ENCODE measurements around the gene NCBP3.

The NCBP3 gene

GRCh38 chr17:3777366-3778120, 68.5 kb downstream of the NCBP3 start:
- no peaks in the 10 kb centered on the region for H3K27me3 ChIP-seq (ENCODE audit: control insufficient read depth in 2 of 2, insufficient read depth in 2 of 2, low read length in 2 of 2)
- H3K4me1 ChIP-seq (ENCODE audit: control insufficient read depth in 2 of 2, insufficient read depth in 2 of 2, low read length in 2 of 2): no peaks in the 10 kb centered on the region
- no peak overlapping the region for H3K27ac ChIP-seq (ENCODE audit: low read depth in 2 of 2, low read length in 2 of 2)
- no peaks in the 10 kb centered on the region for H3K36me3 ChIP-seq (ENCODE audit: control insufficient read depth in 2 of 2, insufficient read depth in 2 of 2, low read length in 2 of 2)
- H3K9ac ChIP-seq (ENCODE audit: low read depth in 1 of 2, low read length in 2 of 2): no peak overlapping the region
- no peak overlapping the region for H3K4me3 ChIP-seq (ENCODE audit: low read length in 2 of 2)
- no peaks in the 10 kb centered on the region for H3K9me3 ChIP-seq (ENCODE audit: control insufficient read depth in 2 of 2, low read length in 2 of 2)

- Histone ChIP-seq H3K4me3 (ENCODE audit: low read length in 2 of 2) (no peak overlapping the region), H3K9me3 (ENCODE audit: control insufficient read depth in 2 of 2, low read length in 2 of 2) (no peaks in the 10 kb centered on the region), H3K9ac (ENCODE audit: low read depth in 1 of 2, low read length in 2 of 2) (no peak overlapping the region), H3K27ac (ENCODE audit: low read depth in 2 of 2, low read length in 2 of 2) (no peak overlapping the region), H3K4me1 (ENCODE audit: control insufficient read depth in 2 of 2, insufficient read depth in 2 of 2, low read length in 2 of 2) (no peaks in the 10 kb centered on the region), H3K27me3 (ENCODE audit: control insufficient read depth in 2 of 2, insufficient read depth in 2 of 2, low read length in 2 of 2) (no peaks in the 10 kb centered on the region), H3K36me3 (ENCODE audit: control insufficient read depth in 2 of 2, insufficient read depth in 2 of 2, low read length in 2 of 2) (no peaks in the 10 kb centered on the region)
These were observed 72.1 kb downstream of the NCBP3 start for GRCh38 chr17:3773966-3774365.

- H3K4me1 ChIP-seq (ENCODE audit: control insufficient read depth in 2 of 2, insufficient read depth in 2 of 2, low read length in 2 of 2): no peaks in the 10 kb centered on the region
- no peaks in the 10 kb centered on the region for H3K9me3 ChIP-seq (ENCODE audit: control insufficient read depth in 2 of 2, low read length in 2 of 2)
- no peaks in the 10 kb centered on the region for H3K27me3 ChIP-seq (ENCODE audit: control insufficient read depth in 2 of 2, insufficient read depth in 2 of 2, low read length in 2 of 2)
- H3K36me3 ChIP-seq (ENCODE audit: control insufficient read depth in 2 of 2, insufficient read depth in 2 of 2, low read length in 2 of 2): no peaks in the 10 kb centered on the region
- no peak overlapping the region for H3K9ac ChIP-seq (ENCODE audit: low read depth in 1 of 2, low read length in 2 of 2)
- H3K27ac ChIP-seq (ENCODE audit: low read depth in 2 of 2, low read length in 2 of 2): no peak overlapping the region
- no peak overlapping the region for H3K4me3 ChIP-seq (ENCODE audit: low read length in 2 of 2)
These were observed 72.5 kb downstream of the NCBP3 start for GRCh38 chr17:3773511-3773910.

GRCh38 chr17:3772764-3773163, 73.3 kb downstream of the NCBP3 start:
- Histone ChIP-seq H3K9me3 (ENCODE audit: control insufficient read depth in 2 of 2, low read length in 2 of 2) (no peaks in the 10 kb centered on the region), H3K27me3 (ENCODE audit: control insufficient read depth in 2 of 2, insufficient read depth in 2 of 2, low read length in 2 of 2) (no peaks in the 10 kb centered on the region), H3K4me3 (ENCODE audit: low read length in 2 of 2) (no peak overlapping the region), H3K36me3 (ENCODE audit: control insufficient read depth in 2 of 2, insufficient read depth in 2 of 2, low read length in 2 of 2) (no peaks in the 10 kb centered on the region), H3K9ac (ENCODE audit: low read depth in 1 of 2, low read length in 2 of 2) (no peak overlapping the region), H3K4me1 (ENCODE audit: control insufficient read depth in 2 of 2, insufficient read depth in 2 of 2, low read length in 2 of 2) (no peaks in the 10 kb centered on the region), H3K27ac (ENCODE audit: low read depth in 2 of 2, low read length in 2 of 2) (no peak overlapping the region)

- Histone ChIP-seq H3K27ac (ENCODE audit: low read depth in 2 of 2, low read length in 2 of 2) (no peak overlapping the region), H3K27me3 (ENCODE audit: control insufficient read depth in 2 of 2, insufficient read depth in 2 of 2, low read length in 2 of 2) (no peaks in the 10 kb centered on the region), H3K4me1 (ENCODE audit: control insufficient read depth in 2 of 2, insufficient read depth in 2 of 2, low read length in 2 of 2) (no peaks in the 10 kb centered on the region), H3K9me3 (ENCODE audit: control insufficient read depth in 2 of 2, low read length in 2 of 2) (no peaks in the 10 kb centered on the region), H3K36me3 (ENCODE audit: control insufficient read depth in 2 of 2, insufficient read depth in 2 of 2, low read length in 2 of 2) (no peaks in the 10 kb centered on the region), H3K9ac (ENCODE audit: low read depth in 1 of 2, low read length in 2 of 2) (no peak overlapping the region), H3K4me3 (ENCODE audit: low read length in 2 of 2) (no peak overlapping the region)
These were observed 74.9 kb downstream of the NCBP3 start for GRCh38 chr17:3771140-3771539.

- Histone ChIP-seq H3K9me3 (ENCODE audit: control insufficient read depth in 2 of 2, low read length in 2 of 2) (no peaks in the 10 kb centered on the region), H3K27ac (ENCODE audit: low read depth in 2 of 2, low read length in 2 of 2) (no peak overlapping the region), H3K4me1 (ENCODE audit: control insufficient read depth in 2 of 2, insufficient read depth in 2 of 2, low read length in 2 of 2) (no peaks in the 10 kb centered on the region), H3K9ac (ENCODE audit: low read depth in 1 of 2, low read length in 2 of 2) (no peak overlapping the region), H3K27me3 (ENCODE audit: control insufficient read depth in 2 of 2, insufficient read depth in 2 of 2, low read length in 2 of 2) (no peaks in the 10 kb centered on the region), H3K36me3 (ENCODE audit: control insufficient read depth in 2 of 2, insufficient read depth in 2 of 2, low read length in 2 of 2) (no peaks in the 10 kb centered on the region), H3K4me3 (ENCODE audit: low read length in 2 of 2) (no peak overlapping the region)
These were observed 75.6 kb downstream of the NCBP3 start for GRCh38 chr17:3770466-3770865.

- no peaks in the 10 kb centered on the region for H3K27me3 ChIP-seq (ENCODE audit: control insufficient read depth in 2 of 2, insufficient read depth in 2 of 2, low read length in 2 of 2)
- H3K27ac ChIP-seq (ENCODE audit: low read depth in 2 of 2, low read length in 2 of 2): no peak overlapping the region
- H3K36me3 ChIP-seq (ENCODE audit: control insufficient read depth in 2 of 2, insufficient read depth in 2 of 2, low read length in 2 of 2): no peaks in the 10 kb centered on the region
- H3K4me3 ChIP-seq (ENCODE audit: low read length in 2 of 2): no peak overlapping the region
- no peak overlapping the region for H3K9ac ChIP-seq (ENCODE audit: low read depth in 1 of 2, low read length in 2 of 2)
- no peaks in the 10 kb centered on the region for H3K9me3 ChIP-seq (ENCODE audit: control insufficient read depth in 2 of 2, low read length in 2 of 2)
- no peaks in the 10 kb centered on the region for H3K4me1 ChIP-seq (ENCODE audit: control insufficient read depth in 2 of 2, insufficient read depth in 2 of 2, low read length in 2 of 2)
These were observed 77.3 kb downstream of the NCBP3 start for GRCh38 chr17:3768769-3769168.

GRCh38 chr17:3768341-3768740, 77.7 kb downstream of the NCBP3 start:
- no peaks in the 10 kb centered on the region for H3K4me1 ChIP-seq (ENCODE audit: control insufficient read depth in 2 of 2, insufficient read depth in 2 of 2, low read length in 2 of 2)
- H3K27ac ChIP-seq (ENCODE audit: low read depth in 2 of 2, low read length in 2 of 2): no peak overlapping the region
- H3K9me3 ChIP-seq (ENCODE audit: control insufficient read depth in 2 of 2, low read length in 2 of 2): no peaks in the 10 kb centered on the region
- no peaks in the 10 kb centered on the region for H3K36me3 ChIP-seq (ENCODE audit: control insufficient read depth in 2 of 2, insufficient read depth in 2 of 2, low read length in 2 of 2)
- no peak overlapping the region for H3K4me3 ChIP-seq (ENCODE audit: low read length in 2 of 2)
- no peak overlapping the region for H3K9ac ChIP-seq (ENCODE audit: low read depth in 1 of 2, low read length in 2 of 2)
- H3K27me3 ChIP-seq (ENCODE audit: control insufficient read depth in 2 of 2, insufficient read depth in 2 of 2, low read length in 2 of 2): no peaks in the 10 kb centered on the region

- H3K9me3 ChIP-seq (ENCODE audit: control insufficient read depth in 2 of 2, low read length in 2 of 2): no peaks in the 10 kb centered on the region
- H3K27ac ChIP-seq (ENCODE audit: low read depth in 2 of 2, low read length in 2 of 2): no peak overlapping the region
- no peaks in the 10 kb centered on the region for H3K27me3 ChIP-seq (ENCODE audit: control insufficient read depth in 2 of 2, insufficient read depth in 2 of 2, low read length in 2 of 2)
- no peak overlapping the region for H3K9ac ChIP-seq (ENCODE audit: low read depth in 1 of 2, low read length in 2 of 2)
- H3K36me3 ChIP-seq (ENCODE audit: control insufficient read depth in 2 of 2, insufficient read depth in 2 of 2, low read length in 2 of 2): no peaks in the 10 kb centered on the region
- no peak overlapping the region for H3K4me3 ChIP-seq (ENCODE audit: low read length in 2 of 2)
- peaks cover 0 to 2% of the 10 kb centered on the region in 2 donors for H3K4me1 ChIP-seq (ENCODE audit: control insufficient read depth in 2 of 2, insufficient read depth in 2 of 2, low read length in 2 of 2)
These were observed 79.3 kb downstream of the NCBP3 start for GRCh38 chr17:3766779-3767178.

GRCh38 chr17:3765981-3766380, 80.1 kb downstream of the NCBP3 start:
- H3K36me3 ChIP-seq (ENCODE audit: control insufficient read depth in 2 of 2, insufficient read depth in 2 of 2, low read length in 2 of 2): no peaks in the 10 kb centered on the region
- no peaks in the 10 kb centered on the region for H3K27me3 ChIP-seq (ENCODE audit: control insufficient read depth in 2 of 2, insufficient read depth in 2 of 2, low read length in 2 of 2)
- no peak overlapping the region for H3K4me3 ChIP-seq (ENCODE audit: low read length in 2 of 2)
- H3K4me1 ChIP-seq (ENCODE audit: control insufficient read depth in 2 of 2, insufficient read depth in 2 of 2, low read length in 2 of 2): peaks cover 0 to 2% of the 10 kb centered on the region in 2 donors
- H3K9ac ChIP-seq (ENCODE audit: low read depth in 1 of 2, low read length in 2 of 2): no peak overlapping the region
- H3K9me3 ChIP-seq (ENCODE audit: control insufficient read depth in 2 of 2, low read length in 2 of 2): no peaks in the 10 kb centered on the region
- H3K27ac ChIP-seq (ENCODE audit: low read depth in 2 of 2, low read length in 2 of 2): peak overlapping the region in 1 of 2 donors; percentile 48
